Neuron (in vitro differentiated cells): ENCODE measurements around the gene CILP.
"Not testable (repeated sequence)": the region's sequence is repeated elsewhere in the genome, so short reads cannot be mapped to it uniquely, and the experiment has no call there.

Experiments
- H2AFZ ChIP-seq: one replicate; pipeline ENCODE4 v1.6.1; 2013; ENCODE audit warnings: low read depth, mild to moderate bottlenecking, inconsistent platforms, low read length, moderate library complexity
- H3K27me3 ChIP-seq: one replicate; pipeline ENCODE4 v1.6.1; 2013; ENCODE audit warnings: low read length; ENCODE audit not compliant: insufficient read depth
- H3K36me3 ChIP-seq: one replicate; pipeline ENCODE4 v1.6.1; 2013; ENCODE audit warnings: low read length; ENCODE audit not compliant: insufficient read depth
- H3K4me1 ChIP-seq: one replicate; pipeline ENCODE4 v1.6.1; 2013; ENCODE audit warnings: low read length; ENCODE audit not compliant: insufficient read depth
- H3K4me3 ChIP-seq: 2 replicates; pipeline ENCODE4 v1.5.1; 2013; ENCODE audit warnings: mild to moderate bottlenecking, low read length, moderate library complexity
- H3K9me3 ChIP-seq: one replicate; pipeline ENCODE4 v1.6.1; 2013; ENCODE audit warnings: low read length

Gene CILP

DNA sequence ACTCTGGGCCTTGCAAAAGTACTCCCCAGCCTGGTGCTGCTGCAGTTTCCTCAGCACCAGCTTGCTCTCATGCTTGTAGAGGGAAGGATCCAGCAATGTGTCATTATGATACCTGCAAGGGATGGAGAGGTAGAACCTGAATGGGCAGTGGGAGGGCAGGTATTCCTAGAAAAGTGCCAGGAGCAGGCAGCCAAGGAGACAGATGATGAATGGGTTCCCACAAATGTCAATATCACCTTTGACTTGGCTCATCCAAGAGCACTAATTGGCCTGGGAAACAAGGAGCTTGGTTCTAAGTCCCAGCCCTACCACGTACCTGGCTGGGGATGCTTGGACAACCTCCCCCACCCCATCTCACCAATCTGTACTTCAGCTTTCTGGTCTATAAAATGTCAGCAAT is 9.4 kb downstream of the CILP start:
- Histone ChIP-seq H2AFZ (no peak overlapping the region), H3K4me1 (no peaks in the 10 kb centered on the region), H3K9me3 (peaks cover 5% of the 10 kb centered on the region), H3K4me3 (no peak overlapping the region), H3K27me3 (peaks cover 4% of the 10 kb centered on the region), H3K36me3 (no peaks in the 10 kb centered on the region)

DNA sequence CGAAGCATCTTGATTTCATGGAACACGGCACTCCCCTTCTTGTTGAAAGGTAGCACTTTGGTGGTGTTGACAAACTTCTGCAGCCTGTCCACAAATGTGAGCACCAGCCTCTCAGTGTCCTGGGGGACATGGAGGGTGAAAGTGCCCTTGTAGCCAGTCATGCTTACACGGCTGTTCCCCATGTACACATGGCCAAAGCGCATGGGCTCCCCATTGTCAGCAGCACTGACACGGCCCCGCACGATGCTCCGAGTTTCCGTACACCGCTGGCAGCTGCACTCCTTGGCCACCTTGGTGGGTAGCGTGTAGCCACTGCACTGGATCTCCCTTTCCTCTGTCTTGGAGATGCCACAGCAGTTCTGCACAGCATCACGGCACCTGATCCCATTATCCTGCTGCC is 12.7 kb downstream of the CILP start:
- Histone ChIP-seq H2AFZ (no peak overlapping the region), H3K4me3 (no peak overlapping the region), H3K27me3 (no peaks in the 10 kb centered on the region), H3K4me1 (no peaks in the 10 kb centered on the region), H3K9me3 (peaks cover 3% of the 10 kb centered on the region), H3K36me3 (no peaks in the 10 kb centered on the region)

DNA sequence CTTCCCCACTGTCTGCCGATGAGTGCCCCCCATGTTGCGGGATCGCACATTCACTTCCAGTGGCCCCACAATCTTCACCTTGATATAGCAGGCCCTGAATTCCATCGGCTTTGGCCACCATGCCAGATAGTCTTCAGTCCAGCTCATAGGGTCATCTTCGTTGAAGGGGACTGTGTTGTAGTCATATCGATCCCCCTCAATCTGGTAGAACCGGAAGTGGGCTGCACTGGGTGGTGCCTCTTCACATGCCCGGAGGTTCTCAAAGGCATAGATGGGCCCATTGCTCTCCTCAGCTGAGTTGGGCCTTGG is 14.0 kb downstream of the CILP start:
- Histone ChIP-seq H3K9me3 (peaks cover 3% of the 10 kb centered on the region), H3K4me1 (no peaks in the 10 kb centered on the region), H3K36me3 (no peaks in the 10 kb centered on the region), H3K4me3 (no peak overlapping the region), H3K27me3 (no peaks in the 10 kb centered on the region), H2AFZ (no peak overlapping the region)

DNA sequence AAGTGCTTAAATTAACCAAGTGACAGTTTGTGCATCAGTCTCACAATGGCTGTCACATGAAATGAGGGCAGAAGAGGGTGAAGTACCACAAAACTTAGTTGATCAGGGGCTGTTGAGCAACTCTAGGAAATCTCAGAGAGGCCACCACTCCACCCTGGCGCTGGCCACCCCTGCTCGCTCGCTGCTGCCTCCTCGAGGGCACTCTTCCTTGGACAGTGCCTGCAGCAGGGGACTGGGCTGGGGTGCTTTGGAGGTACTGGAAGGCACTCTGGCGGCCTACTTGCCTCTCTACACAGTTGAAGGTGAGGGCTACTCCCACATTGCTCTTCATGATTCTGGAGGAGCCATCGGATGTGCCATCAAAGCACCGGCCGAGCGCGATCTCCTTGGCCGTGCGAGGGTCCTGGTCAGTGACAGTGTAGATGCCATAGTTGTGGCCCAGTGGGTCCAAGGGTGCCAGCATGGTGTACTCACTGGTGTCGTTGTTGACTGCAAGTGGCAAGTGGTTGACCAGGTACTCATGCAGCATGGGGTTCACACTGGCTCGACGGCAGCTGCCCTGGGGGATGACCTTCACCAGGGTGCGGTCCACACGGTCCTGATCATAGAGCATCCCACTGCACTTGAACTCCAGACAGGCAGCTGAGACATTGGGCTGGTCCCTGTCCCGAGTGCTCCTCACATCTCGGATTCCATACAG is 14.5 kb downstream of the CILP start:
- H3K36me3 ChIP-seq, result no peaks in the 10 kb centered on the region
- no peak overlapping the region for H3K4me3 ChIP-seq
- no peaks in the 10 kb centered on the region for H3K27me3 ChIP-seq
- H3K9me3 ChIP-seq, result peaks cover 3% of the 10 kb centered on the region
- no peaks in the 10 kb centered on the region for H3K4me1 ChIP-seq
- H2AFZ ChIP-seq, result no peak overlapping the region

DNA sequence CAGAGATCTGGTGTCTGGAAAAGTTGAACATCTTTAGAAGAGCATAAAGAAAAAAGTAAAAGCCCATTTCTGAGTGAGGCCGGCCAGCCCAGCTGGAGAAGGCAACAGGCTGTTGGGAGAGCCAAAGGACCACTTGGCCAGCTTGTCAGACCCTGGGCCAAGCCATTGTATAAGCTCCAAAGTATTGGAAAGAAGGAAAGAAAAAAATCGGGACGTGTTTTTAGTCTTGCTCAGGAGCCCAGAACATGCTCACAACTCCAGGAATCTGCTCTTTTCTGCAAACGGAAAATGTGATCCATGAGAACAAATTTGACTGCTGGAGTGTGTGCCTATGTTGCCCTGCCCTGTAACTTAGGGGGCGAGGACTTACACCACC is 15.7 kb downstream of the CILP start:
- no peak overlapping the region for H2AFZ ChIP-seq
- H3K9me3 ChIP-seq, result peaks cover 3% of the 10 kb centered on the region
- H3K36me3 ChIP-seq, result no peaks in the 10 kb centered on the region
- H3K27me3 ChIP-seq, result no peaks in the 10 kb centered on the region
- no peaks in the 10 kb centered on the region for H3K4me1 ChIP-seq
- no peak overlapping the region for H3K4me3 ChIP-seq

- H3K36me3 ChIP-seq, result no peaks in the 10 kb centered on the region
- no peaks in the 10 kb centered on the region for H3K4me1 ChIP-seq
- H2AFZ ChIP-seq, result no peak overlapping the region
- peaks cover 3% of the 10 kb centered on the region for H3K9me3 ChIP-seq
- H3K27me3 ChIP-seq, result no peaks in the 10 kb centered on the region
- no peak overlapping the region for H3K4me3 ChIP-seq
These were observed 16.3 kb downstream of the CILP start for GRCh38 chr15:65194826-65195547.

DNA sequence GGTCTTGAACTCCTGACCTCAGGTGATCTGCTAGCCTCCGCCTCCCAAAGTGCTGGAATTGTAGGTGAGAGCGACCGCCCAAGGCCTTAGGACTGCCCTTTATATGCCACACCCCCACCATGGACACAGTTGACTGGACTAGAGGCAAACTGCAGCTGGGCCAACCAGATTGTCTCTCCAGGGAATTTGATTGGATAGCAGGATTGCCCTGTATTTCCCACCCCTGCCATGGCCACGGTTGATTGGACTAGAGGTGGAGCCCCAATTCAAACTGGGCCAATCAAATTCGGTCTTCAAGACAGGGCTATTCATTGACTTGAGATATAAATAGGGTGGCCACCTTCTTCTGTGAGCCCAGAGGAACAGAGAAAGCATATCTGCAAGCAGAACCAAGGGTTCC is 19.3 kb downstream of the CILP start:
- no peaks in the 10 kb centered on the region for H3K36me3 ChIP-seq
- H3K4me1 ChIP-seq, result peaks cover 2% of the 10 kb centered on the region
- no peak overlapping the region for H3K4me3 ChIP-seq
- H2AFZ ChIP-seq, result no peak overlapping the region
- no peaks in the 10 kb centered on the region for H3K27me3 ChIP-seq
- no peaks in the 10 kb centered on the region for H3K9me3 ChIP-seq

GRCh38 chr15:65189102-65189740 is 22.1 kb downstream of the CILP start:
- Histone ChIP-seq H3K27me3 (no peaks in the 10 kb centered on the region), H3K9me3 (no peaks in the 10 kb centered on the region), H3K36me3 (no peaks in the 10 kb centered on the region), H3K4me1 (peaks cover 5% of the 10 kb centered on the region), H3K4me3 (no peak overlapping the region), H2AFZ (no peak overlapping the region)

DNA sequence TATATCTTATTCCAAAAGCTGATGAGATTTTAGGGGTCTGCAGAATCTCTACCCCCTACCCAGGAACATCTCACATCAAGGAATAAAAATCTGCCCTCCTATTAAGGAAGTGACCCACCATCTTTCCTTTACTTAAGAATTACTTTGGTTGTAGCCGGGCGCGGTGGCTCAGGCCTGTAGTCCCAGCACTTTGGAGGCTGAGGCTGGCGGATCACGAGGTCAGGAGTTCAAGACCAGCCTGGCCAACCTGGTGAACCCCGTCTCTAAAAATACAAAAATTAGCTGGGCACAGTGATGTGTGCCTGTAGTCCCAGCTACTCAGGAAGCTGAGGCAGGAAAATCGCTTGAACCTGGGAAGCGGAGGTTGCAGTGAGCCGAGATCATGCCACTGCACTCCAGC is 22.8 kb downstream of the CILP start:
- not testable (repeated sequence) for H3K9me3 ChIP-seq, H3K4me1 ChIP-seq, H3K4me3 ChIP-seq, H3K36me3 ChIP-seq, H3K27me3 ChIP-seq, H2AFZ ChIP-seq

- Histone ChIP-seq H3K4me3 (peak within 1 kb of the TSS; percentile 86), H3K27me3 (no peaks in the 10 kb centered on the region), H3K9me3 (no peaks in the 10 kb centered on the region), H2AFZ (peak within 1 kb of the TSS; percentile 99), H3K36me3 (peaks cover 2% of the 10 kb centered on the region), H3K4me1 (peaks cover 12% of the 10 kb centered on the region)
These were observed 26.2 kb downstream of the CILP start, which contains the start of gene CLPX for GRCh38 chr15:65184868-65185717. TSS of gene CLPX (minus strand) at chr15:65185342. CDS start at chr15:65185153, 189 bp downstream.

GRCh38 chr15:65184305-65184867 is 26.9 kb downstream of the CILP start:
- H2AFZ ChIP-seq, result peak overlapping the region; percentile 99
- no peaks in the 10 kb centered on the region for H3K9me3 ChIP-seq
- no peaks in the 10 kb centered on the region for H3K27me3 ChIP-seq
- H3K36me3 ChIP-seq, result peaks cover 9% of the 10 kb centered on the region
- peaks cover 12% of the 10 kb centered on the region for H3K4me1 ChIP-seq
- H3K4me3 ChIP-seq, result peak overlapping the region; percentile 86

DNA sequence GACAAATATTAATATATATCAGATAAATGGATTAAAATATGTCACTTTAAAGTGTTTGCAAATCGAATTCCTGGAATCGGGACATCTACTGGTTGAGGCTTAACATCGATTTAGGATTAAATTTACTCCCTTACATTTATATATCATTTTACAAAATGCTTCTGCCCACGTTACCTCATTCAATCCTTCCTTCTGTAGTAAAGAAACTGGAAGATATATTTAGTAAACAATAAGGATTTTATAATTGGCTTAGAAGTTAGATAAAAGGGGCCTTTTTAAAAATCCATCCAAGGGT is 27.5 kb downstream of the CILP start:
- peaks cover 10% of the 10 kb centered on the region for H3K4me1 ChIP-seq
- peaks cover 13% of the 10 kb centered on the region for H3K36me3 ChIP-seq
- H3K9me3 ChIP-seq, result no peaks in the 10 kb centered on the region

DNA sequence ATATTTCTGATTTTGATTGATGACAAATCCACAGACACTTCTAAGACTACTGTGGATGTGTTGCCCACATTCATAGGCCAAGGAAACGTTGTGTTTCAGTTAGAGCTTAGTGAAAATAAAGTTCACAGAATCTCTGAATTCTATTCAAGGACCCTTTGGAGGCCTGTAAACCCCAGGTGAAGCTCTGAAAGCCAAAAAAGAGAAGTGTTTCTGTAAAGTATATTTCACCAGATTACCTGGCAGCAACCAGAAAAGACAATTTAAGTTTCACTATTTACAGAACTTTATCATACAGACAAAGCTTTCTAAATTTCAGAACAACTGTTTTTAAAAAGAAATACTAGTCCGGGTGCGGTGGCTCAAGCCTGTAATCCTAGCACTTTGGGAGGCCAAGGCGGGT is 28.7 kb downstream of the CILP start:
- Histone ChIP-seq H3K9me3 (no peaks in the 10 kb centered on the region), H3K36me3 (peaks cover 25% of the 10 kb centered on the region), H2AFZ (no peak overlapping the region), H3K27me3 (no peaks in the 10 kb centered on the region), H3K4me3 (no peak overlapping the region), H3K4me1 (peaks cover 10% of the 10 kb centered on the region)

More for the DNA sequence above, 27.5 kb downstream of the CILP start:
- H3K4me3 ChIP-seq, result peak overlapping the region; percentile 86
- H2AFZ ChIP-seq, result peak overlapping the region; percentile 99
- no peaks in the 10 kb centered on the region for H3K27me3 ChIP-seq
